Endometrial microvascular endothelial cells (primary cell): ENCODE measurements around the gene ITSN1. TPM values are rescaled to one million over a fixed set of nuclear protein-coding genes. Genes with fewer than 3 reads are reported as not detected.

Experiments
- in situ Hi-C: cut with HindIII; loops from 2 replicates; pipeline ENCODE4 v1.10.0; 2017; ENCODE audit warnings: low sequenced_read_pairs, low pct_unique_long_range_greater_than_20kb; ENCODE audit errors: inconsistent ontology term
- total RNA-seq: library from RNA; depleted of rRNA; stranded (reverse); fragments of >200 nt; gene quantifications from one replicate; pipeline ENCODE4 v1.2.3, GENCODE V29; 2015; ENCODE audit errors: inconsistent ontology term

The ITSN1 gene
- total RNA-seq, 1 donor from 2014 or later, result 54.2 TPM

- in situ Hi-C loops, result no loop called here
Observed at GRCh38 chr21:33817663-33818451, 175.6 kb downstream of the ITSN1 start.

- in situ Hi-C loops, result no loop called here
Observed at GRCh38 chr21:33820230-33820770, 178.0 kb downstream of the ITSN1 start.

GRCh38 chr21:33820798-33821197, 178.5 kb downstream of the ITSN1 start:
- in situ Hi-C loops, result no loop called here

- in situ Hi-C loops, result no loop called here
Observed at GRCh38 chr21:33821503-33822322, 179.4 kb downstream of the ITSN1 start.

- in situ Hi-C loops, result no loop called here
Observed at GRCh38 chr21:33824156-33824941, 182.0 kb downstream of the ITSN1 start.

- in situ Hi-C loops, result no loop called here
Observed at GRCh38 chr21:33825419-33825818, 183.1 kb downstream of the ITSN1 start.

- in situ Hi-C loops, result no loop called here
Observed at GRCh38 chr21:33825915-33826314, 183.6 kb downstream of the ITSN1 start.

GRCh38 chr21:33828083-33828482, 185.8 kb downstream of the ITSN1 start:
- in situ Hi-C loops, result no loop called here

GRCh38 chr21:33828577-33828976, 186.3 kb downstream of the ITSN1 start:
- in situ Hi-C loops, result no loop called here

- in situ Hi-C loops, result no loop called here
Observed at GRCh38 chr21:33829844-33830243, 187.5 kb downstream of the ITSN1 start.

- in situ Hi-C loops, result no loop called here
Observed at GRCh38 chr21:33831962-33832659, 189.8 kb downstream of the ITSN1 start.

- in situ Hi-C loops, result no loop called here
Observed at GRCh38 chr21:33834801-33835500, 192.7 kb downstream of the ITSN1 start.

- in situ Hi-C loops, result no loop called here
Observed at GRCh38 chr21:33835920-33836319, 193.6 kb downstream of the ITSN1 start.

GRCh38 chr21:33836408-33836807, 194.1 kb downstream of the ITSN1 start:
- in situ Hi-C loops, result no loop called here

GRCh38 chr21:33839167-33839716, 196.9 kb downstream of the ITSN1 start:
- in situ Hi-C loops, result no loop called here

GRCh38 chr21:33839806-33840205, 197.5 kb downstream of the ITSN1 start:
- in situ Hi-C loops, result no loop called here

- in situ Hi-C loops, result no loop called here
Observed at GRCh38 chr21:33840771-33841170, 198.5 kb downstream of the ITSN1 start.

- in situ Hi-C loops, result no loop called here
Observed at GRCh38 chr21:33841561-33841960, 199.3 kb downstream of the ITSN1 start.
